MCF 10A (cell line): ENCODE data around the gene AK5. TPM values are rescaled to one million over a fixed set of nuclear protein-coding genes. Genes with fewer than 3 reads are reported as not detected.

Experiments used
- BruUV-seq: library from RNA; stranded (reverse); fragments of 400-500 nt; replicated peaks from 2 replicates; lab custom pipeline; 2021; lab: Mats Ljungman, UMichigan
- CTCF ChIA-PET: fragments of 300-600 bp; sonication (Branson Sonifier 250); formaldehyde crosslinking; extraction: SDS; loops from one replicate; lab custom pipeline; 2021; ENCODE audit warnings: antibody characterized with exemption, inconsistent platforms; lab: Yijun Ruan, JAX
- POLR2A ChIA-PET: fragments of 300-600, 350-650 bp; sonication (Branson Sonifier 250); formaldehyde crosslinking; extraction: SDS; loops from one replicate; lab custom pipeline; 2020; ENCODE audit warnings: antibody characterized with exemption, inconsistent platforms; lab: Yijun Ruan, JAX
- DNase-seq: peaks from one replicate; pipeline ENCODE4 v3.0.0-alpha.2; 2018; ENCODE audit not compliant: unreplicated experiment
- H3K27ac Mint-ChIP-seq: one replicate; pipeline ENCODE4 v1.8.0; 2022; ENCODE audit warnings: mild to moderate bottlenecking, low read depth, mixed read lengths; ENCODE audit not compliant: unreplicated experiment
- H3K27me3 Mint-ChIP-seq: one replicate; pipeline ENCODE4 v1.8.0; 2022; ENCODE audit warnings: mixed read lengths; ENCODE audit not compliant: insufficient read depth, unreplicated experiment
- H3K36me3 Mint-ChIP-seq: one replicate; pipeline ENCODE4 v1.8.0; 2022; ENCODE audit warnings: mild to moderate bottlenecking, moderate library complexity, mixed read lengths; ENCODE audit not compliant: insufficient read depth, unreplicated experiment
- H3K4me1 Mint-ChIP-seq: one replicate; pipeline ENCODE4 v1.8.0; 2022; ENCODE audit warnings: mixed read lengths; ENCODE audit not compliant: insufficient read depth, unreplicated experiment
- H3K4me3 Mint-ChIP-seq: one replicate; pipeline ENCODE4 v1.8.0; 2022; ENCODE audit warnings: mild to moderate bottlenecking, moderate library complexity, mixed read lengths; ENCODE audit not compliant: unreplicated experiment
- H3K9me3 Mint-ChIP-seq: one replicate; pipeline ENCODE4 v1.8.0; 2022; ENCODE audit warnings: mixed read lengths; ENCODE audit not compliant: unreplicated experiment
- intact Hi-C: fragments of 100-400 bp; cut with micrococcal nuclease; formaldehyde crosslinking; loops from 2 replicates; pipeline ENCODE4 v1.14.1; 2022
- total RNA-seq: library from RNA; stranded (reverse); gene quantifications from 2 replicates; pipeline ENCODE4 v1.2.3, GENCODE V29; 2022
- TF ChIP-seq, protein P1 (sequence below): fragments of 200-600 bp; IDR thresholded peaks from one replicate; pipeline ENCODE4 v1.8.0; 2022; ENCODE audit warnings: antibody characterized with exemption, mild to moderate bottlenecking; ENCODE audit not compliant: unreplicated experiment

Gene AK5
- total RNA-seq, 1 experiment from 2014 or later = not detected

DNA sequence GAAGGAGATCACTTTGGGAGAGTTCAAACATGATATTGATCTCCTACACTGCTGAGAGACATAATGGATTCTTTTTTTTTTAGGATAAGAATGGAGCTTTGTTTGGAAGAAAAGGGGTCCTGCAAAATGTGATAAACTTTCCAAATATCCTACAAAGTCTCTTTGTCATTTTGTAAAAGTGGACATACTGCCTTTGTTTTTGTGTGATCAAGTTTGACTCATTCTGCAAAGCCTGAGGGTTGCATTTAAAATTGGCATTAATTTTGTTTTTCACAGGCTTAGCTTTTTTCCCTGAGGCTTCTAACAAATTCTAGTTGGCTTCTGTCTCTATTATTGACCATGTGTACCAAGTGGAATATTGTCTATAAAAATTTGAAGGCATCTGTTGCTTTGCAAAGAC is 113.2 kb downstream of the AK5 start:
- Mint-ChIP-seq H3K4me1 (peaks cover 5% of the 10 kb centered on the region), H3K27ac (no peak overlapping the region), H3K27me3 (peaks cover 11% of the 10 kb centered on the region), H3K36me3 (no peaks in the 10 kb centered on the region), H3K4me3 (no peak overlapping the region), H3K9me3 (no peaks in the 10 kb centered on the region)
- TF ChIP-seq, protein P1, sequence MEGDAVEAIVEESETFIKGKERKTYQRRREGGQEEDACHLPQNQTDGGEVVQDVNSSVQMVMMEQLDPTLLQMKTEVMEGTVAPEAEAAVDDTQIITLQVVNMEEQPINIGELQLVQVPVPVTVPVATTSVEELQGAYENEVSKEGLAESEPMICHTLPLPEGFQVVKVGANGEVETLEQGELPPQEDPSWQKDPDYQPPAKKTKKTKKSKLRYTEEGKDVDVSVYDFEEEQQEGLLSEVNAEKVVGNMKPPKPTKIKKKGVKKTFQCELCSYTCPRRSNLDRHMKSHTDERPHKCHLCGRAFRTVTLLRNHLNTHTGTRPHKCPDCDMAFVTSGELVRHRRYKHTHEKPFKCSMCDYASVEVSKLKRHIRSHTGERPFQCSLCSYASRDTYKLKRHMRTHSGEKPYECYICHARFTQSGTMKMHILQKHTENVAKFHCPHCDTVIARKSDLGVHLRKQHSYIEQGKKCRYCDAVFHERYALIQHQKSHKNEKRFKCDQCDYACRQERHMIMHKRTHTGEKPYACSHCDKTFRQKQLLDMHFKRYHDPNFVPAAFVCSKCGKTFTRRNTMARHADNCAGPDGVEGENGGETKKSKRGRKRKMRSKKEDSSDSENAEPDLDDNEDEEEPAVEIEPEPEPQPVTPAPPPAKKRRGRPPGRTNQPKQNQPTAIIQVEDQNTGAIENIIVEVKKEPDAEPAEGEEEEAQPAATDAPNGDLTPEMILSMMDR = no peak
- no peak for DNase-seq
- no TSS peak for BruUV-seq
- intact Hi-C loops = no loop called here
- CTCF ChIA-PET = interaction anchor here (0.7 to 1.6 kb wide), 3 partner anchors 30 to 138 kb away, joined by 3 to 5 read pairs (median 4); no protein-coding TSS in a partner anchor
- POLR2A ChIA-PET = no interaction called here

DNA sequence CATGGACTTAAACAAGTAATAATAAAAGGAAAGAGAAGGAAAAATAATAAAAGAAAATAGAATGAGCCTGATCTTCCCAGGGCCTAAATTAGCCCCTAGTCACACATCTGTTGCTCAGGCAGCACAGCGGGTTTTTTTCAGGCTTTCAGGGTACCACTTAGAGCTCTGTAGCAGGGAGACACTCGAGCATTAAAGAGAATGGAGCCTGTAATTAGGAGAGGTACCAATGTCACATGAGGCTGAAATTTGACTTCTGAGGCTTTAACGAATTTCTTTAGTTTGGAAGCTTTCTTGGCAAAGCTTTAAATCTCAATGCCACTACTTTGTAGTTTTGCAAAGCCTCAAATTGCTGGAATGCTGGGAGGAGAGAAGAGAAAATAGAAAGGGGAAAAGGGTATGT is 116.3 kb downstream of the AK5 start:
- H3K27me3 Mint-ChIP-seq = peaks cover 11% of the 10 kb centered on the region
- TF ChIP-seq, protein P1 = no peak
- no peak overlapping the region for H3K4me3 Mint-ChIP-seq
- no TSS peak for BruUV-seq
- CTCF ChIA-PET = interaction anchor here (0.8 kb wide), 1 partner anchor 136 kb away, joined by 4 read pairs; no protein-coding TSS in a partner anchor
- H3K36me3 Mint-ChIP-seq = no peaks in the 10 kb centered on the region
- POLR2A ChIA-PET = interaction anchor here (0.6 kb wide), 1 partner anchor 10 kb away, joined by 3 read pairs; no protein-coding TSS in a partner anchor
- H3K9me3 Mint-ChIP-seq = no peaks in the 10 kb centered on the region
- peaks cover 5% of the 10 kb centered on the region for H3K4me1 Mint-ChIP-seq
- DNase-seq = no peak
- intact Hi-C loops = no loop called here
- no peak overlapping the region for H3K27ac Mint-ChIP-seq

DNA sequence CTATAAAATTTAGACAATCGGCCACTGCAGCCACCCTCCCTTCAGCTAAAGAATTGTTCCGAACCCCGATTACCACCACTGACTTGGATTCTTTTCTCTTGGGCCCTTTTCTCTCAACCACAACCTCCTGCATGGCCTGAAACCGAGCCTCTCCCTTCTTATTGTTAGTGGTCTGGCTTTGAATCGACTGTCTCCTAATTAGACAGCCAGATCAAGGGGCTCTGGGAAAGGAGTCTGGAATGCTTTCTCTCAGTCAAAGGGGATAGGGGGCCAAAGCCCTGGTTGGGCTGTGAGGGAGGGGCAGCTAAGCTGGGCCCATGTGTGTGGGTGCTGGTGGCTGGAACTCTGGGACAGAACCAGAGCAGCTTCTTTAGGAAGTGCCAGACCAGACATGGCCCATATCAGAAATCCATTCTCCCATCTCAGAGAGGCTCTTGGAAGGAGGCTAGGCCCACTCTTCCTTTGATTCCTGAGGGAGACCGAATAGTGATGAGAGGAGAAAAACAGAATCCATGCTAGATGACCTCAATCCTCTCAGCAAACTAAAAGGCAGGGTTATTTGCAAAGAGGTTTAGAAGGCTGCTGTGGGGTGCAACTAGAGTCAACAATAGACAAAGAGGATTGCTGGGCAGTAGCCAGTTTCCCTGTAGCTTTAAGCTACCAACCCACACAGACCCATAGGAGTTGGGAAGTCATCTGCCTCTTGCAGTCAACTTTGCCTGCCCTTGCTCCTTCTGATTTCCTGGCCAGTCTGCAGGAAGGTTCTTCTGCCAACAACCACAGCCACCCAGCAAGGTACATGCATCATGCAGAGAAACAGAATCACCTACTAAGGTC is 117.6 kb downstream of the AK5 start:
- Mint-ChIP-seq H3K36me3 (no peaks in the 10 kb centered on the region), H3K9me3 (no peaks in the 10 kb centered on the region), H3K27ac (no peak overlapping the region), H3K4me3 (no peak overlapping the region), H3K4me1 (peaks cover under 1% of the 10 kb centered on the region), H3K27me3 (peaks cover 3% of the 10 kb centered on the region)
- DNase-seq = no peak
- BruUV-seq = no TSS peak
- ChIA-PET POLR2A (interaction anchor here (0.6 kb wide), 2 partner anchors 13 to 1614 kb away, joined by 3 read pairs; no protein-coding TSS in a partner anchor), CTCF (interaction anchor here (0.5 kb wide), 1 partner anchor 586 kb away, joined by 3 read pairs; no protein-coding TSS in a partner anchor)
- intact Hi-C loops = no loop called here
- TF ChIP-seq, protein P1 = no peak

DNA sequence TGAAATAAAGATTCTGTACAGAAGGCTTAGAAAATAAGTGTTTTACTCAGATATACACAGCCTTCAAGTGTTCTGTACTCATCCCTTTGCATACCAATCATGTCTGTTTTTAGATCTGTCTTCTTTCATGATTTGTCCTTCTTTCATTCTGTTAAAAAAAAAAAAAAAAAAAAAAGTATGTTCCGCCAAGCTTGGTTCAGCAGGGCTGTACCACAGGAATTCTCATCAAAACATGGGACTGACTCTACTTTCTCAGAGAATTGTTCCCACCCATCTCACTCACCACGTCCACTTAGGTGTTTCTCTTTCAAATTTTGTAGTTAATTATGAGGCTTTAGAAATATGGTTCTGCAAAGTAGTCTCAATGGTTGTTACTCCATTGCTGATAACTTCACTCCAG is 119.0 kb downstream of the AK5 start:
- intact Hi-C loops = no loop called here
- H3K36me3 Mint-ChIP-seq = no peaks in the 10 kb centered on the region
- no peaks in the 10 kb centered on the region for H3K9me3 Mint-ChIP-seq
- H3K27me3 Mint-ChIP-seq = peaks cover 2% of the 10 kb centered on the region
- H3K4me1 Mint-ChIP-seq = no peaks in the 10 kb centered on the region
- ChIA-PET CTCF (no interaction called here), POLR2A (interaction anchor here (0.7 to 1.1 kb wide), 2 partner anchors 171 to 360 kb away, joined by 3 to 4 read pairs; no protein-coding TSS in a partner anchor)
- DNase-seq = no peak
- no peak overlapping the region for H3K4me3 Mint-ChIP-seq
- no TSS peak for BruUV-seq
- TF ChIP-seq, protein P1 = no peak
- no peak overlapping the region for H3K27ac Mint-ChIP-seq
